HG03097 (cell line): ENCODE measurements around the gene CCR5AS.
A peak's percentile ranks its signal among the peaks of the same experiment; 100 is the strongest.
"Not testable (repeated sequence)": the region's sequence is repeated elsewhere in the genome, so short reads cannot be mapped to it uniquely, and the experiment has no call there.

ENCODE experiments used
- ATAC-seq: cut with Tn5 transposase; IDR thresholded peaks from one replicate; pipeline ENCODE4 v1.9.1; 2021; ENCODE audit not compliant: unreplicated experiment, low FRiP score

The CCR5AS gene

GRCh38 chr3:46359733-46360493 is 47.0 kb downstream of the CCR5AS start:
- no peak for ATAC-seq

- no peak for ATAC-seq
Observed at GRCh38 chr3:46358466-46358865, 48.4 kb downstream of the CCR5AS start.

GRCh38 chr3:46356909-46357308 is 50.0 kb downstream of the CCR5AS start:
- ATAC-seq = no peak

GRCh38 chr3:46356276-46356675 is 50.6 kb downstream of the CCR5AS start:
- ATAC-seq = no peak

GRCh38 chr3:46354984-46355383 is 51.9 kb downstream of the CCR5AS start:
- no peak for ATAC-seq

- no peak for ATAC-seq
Observed at GRCh38 chr3:46354478-46354877, 52.4 kb downstream of the CCR5AS start.

- ATAC-seq = no peak
Observed at GRCh38 chr3:46353647-46354410, 53.0 kb downstream of the CCR5AS start, which contains the start of gene CCR2. CCR2 (plus strand) TSS chr3:46354111; CDS start chr3:46357528, 3,417 bp downstream.

GRCh38 chr3:46353090-46353489 is 53.8 kb downstream of the CCR5AS start:
- no peak for ATAC-seq

- no peak for ATAC-seq
Observed at GRCh38 chr3:46351646-46352045, 55.2 kb downstream of the CCR5AS start.

GRCh38 chr3:46350262-46350565 is 56.7 kb downstream of the CCR5AS start:
- peak; percentile 27 for ATAC-seq

- peak; percentile 63 for ATAC-seq
Observed at GRCh38 chr3:46349484-46350261, 57.2 kb downstream of the CCR5AS start.

- ATAC-seq = no peak
Observed at GRCh38 chr3:46348823-46349482, 57.9 kb downstream of the CCR5AS start.

- ATAC-seq = no peak
Observed at GRCh38 chr3:46344476-46344875, 62.4 kb downstream of the CCR5AS start.

GRCh38 chr3:46338840-46339239 is 68.0 kb downstream of the CCR5AS start:
- no peak for ATAC-seq

- no peak for ATAC-seq
Observed at GRCh38 chr3:46337911-46338310, 69.0 kb downstream of the CCR5AS start.

GRCh38 chr3:46335541-46335940 is 71.3 kb downstream of the CCR5AS start:
- no peak for ATAC-seq

GRCh38 chr3:46334741-46335478 is 72.0 kb downstream of the CCR5AS start:
- no peak for ATAC-seq

GRCh38 chr3:46330676-46331075 is 76.2 kb downstream of the CCR5AS start:
- ATAC-seq = not testable (repeated sequence)

GRCh38 chr3:46325645-46326300 is 81.1 kb downstream of the CCR5AS start:
- no peak for ATAC-seq

- ATAC-seq = no peak
Observed at GRCh38 chr3:46324036-46324435, 82.8 kb downstream of the CCR5AS start.
